Type B pancreatic cell (in vitro differentiated cells): ENCODE measurements around the gene ABAT. TPM values are rescaled to one million over a fixed set of nuclear protein-coding genes. Genes with fewer than 3 reads are reported as not detected.

ENCODE experiments used
- DNase-seq: peaks from one replicate; pipeline ENCODE4 v3.0.0; 2021; ENCODE audit warnings: mixed read lengths; ENCODE audit not compliant: unreplicated experiment; ENCODE audit errors: extremely low spot score
- H3K27ac Mint-ChIP-seq: 2 replicates; pipeline ENCODE4 v1.8.0; 2021; ENCODE audit warnings: mild to moderate bottlenecking, mixed read lengths
- H3K27me3 Mint-ChIP-seq: 2 replicates; pipeline ENCODE4 v1.8.0; 2021; ENCODE audit warnings: mixed read lengths
- H3K36me3 Mint-ChIP-seq: 2 replicates; pipeline ENCODE4 v1.8.0; 2021; ENCODE audit warnings: mixed read lengths
- H3K4me1 Mint-ChIP-seq: one replicate; pipeline ENCODE4 v1.8.0; 2021; ENCODE audit warnings: mixed read lengths; ENCODE audit not compliant: unreplicated experiment
- H3K4me3 Mint-ChIP-seq: 2 replicates; pipeline ENCODE4 v1.8.0; 2021; ENCODE audit warnings: mild to moderate bottlenecking, mixed read lengths
- H3K9me3 Mint-ChIP-seq: 2 replicates; pipeline ENCODE4 v1.8.0; 2021; ENCODE audit warnings: mixed read lengths
- total RNA-seq: library from RNA; stranded (reverse); gene quantifications from 2 replicates; pipeline ENCODE4 v1.2.1, GENCODE V29; 2021; ENCODE audit warnings: low replicate concordance
- TF ChIP-seq, protein P1 (sequence below): fragments of 200-600 bp; sonication (generic); conservative IDR thresholded peaks from 2 replicates; pipeline ENCODE4 v1.5.0; 2021; ENCODE audit warnings: antibody characterized with exemption, mild to moderate bottlenecking

ABAT gene
- total RNA-seq, 1 donor from 2014 or later: 32.1 TPM

DNA sequence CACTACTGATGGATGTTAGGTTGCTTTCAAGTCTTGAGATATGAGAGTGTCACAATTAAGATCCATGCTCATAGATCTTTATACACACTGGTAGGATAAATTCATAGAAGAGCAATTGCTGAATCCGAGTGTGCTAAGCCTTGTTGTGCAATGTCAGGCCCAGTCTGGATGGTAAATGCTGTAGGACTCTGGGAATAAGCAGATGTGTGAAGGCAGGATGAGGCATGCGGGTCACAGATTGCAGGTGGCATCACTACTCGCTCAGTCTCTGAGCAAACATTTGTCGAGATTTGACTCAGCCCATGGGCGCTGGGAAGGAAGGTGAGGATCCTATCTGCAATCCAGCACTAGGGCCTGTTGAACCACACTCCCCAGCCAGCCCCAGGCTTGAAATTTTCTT is 82.3 kb downstream of the ABAT start:
- Mint-ChIP-seq H3K9me3 (no peaks in the 10 kb centered on the region), H3K4me3 (no peak overlapping the region), H3K4me1 (no peaks in the 10 kb centered on the region), H3K27ac (no peak overlapping the region), H3K36me3 (peaks cover 8% of the 10 kb centered on the region), H3K27me3 (no peaks in the 10 kb centered on the region)
- no peak for DNase-seq
- TF ChIP-seq, protein P1, sequence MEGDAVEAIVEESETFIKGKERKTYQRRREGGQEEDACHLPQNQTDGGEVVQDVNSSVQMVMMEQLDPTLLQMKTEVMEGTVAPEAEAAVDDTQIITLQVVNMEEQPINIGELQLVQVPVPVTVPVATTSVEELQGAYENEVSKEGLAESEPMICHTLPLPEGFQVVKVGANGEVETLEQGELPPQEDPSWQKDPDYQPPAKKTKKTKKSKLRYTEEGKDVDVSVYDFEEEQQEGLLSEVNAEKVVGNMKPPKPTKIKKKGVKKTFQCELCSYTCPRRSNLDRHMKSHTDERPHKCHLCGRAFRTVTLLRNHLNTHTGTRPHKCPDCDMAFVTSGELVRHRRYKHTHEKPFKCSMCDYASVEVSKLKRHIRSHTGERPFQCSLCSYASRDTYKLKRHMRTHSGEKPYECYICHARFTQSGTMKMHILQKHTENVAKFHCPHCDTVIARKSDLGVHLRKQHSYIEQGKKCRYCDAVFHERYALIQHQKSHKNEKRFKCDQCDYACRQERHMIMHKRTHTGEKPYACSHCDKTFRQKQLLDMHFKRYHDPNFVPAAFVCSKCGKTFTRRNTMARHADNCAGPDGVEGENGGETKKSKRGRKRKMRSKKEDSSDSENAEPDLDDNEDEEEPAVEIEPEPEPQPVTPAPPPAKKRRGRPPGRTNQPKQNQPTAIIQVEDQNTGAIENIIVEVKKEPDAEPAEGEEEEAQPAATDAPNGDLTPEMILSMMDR: no peak

DNA sequence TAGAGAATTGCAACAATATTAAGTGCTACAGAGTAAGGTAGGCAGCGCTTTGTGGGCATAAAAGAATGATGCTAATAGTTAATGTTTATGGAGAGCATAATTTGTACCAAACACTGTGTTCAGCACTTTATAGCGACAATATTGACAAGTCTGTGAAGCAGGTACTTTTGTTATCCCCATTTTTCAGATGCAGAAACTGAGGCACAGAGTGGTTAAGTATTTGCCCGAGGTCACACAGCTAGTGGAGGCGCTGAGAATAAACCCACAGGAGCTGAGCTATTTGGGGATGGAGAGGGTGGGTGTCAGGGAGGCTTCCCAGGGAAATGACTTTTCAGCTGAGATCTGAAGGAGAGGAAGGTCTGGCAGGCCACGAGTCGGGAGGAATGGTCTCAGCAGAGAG is 83.6 kb downstream of the ABAT start:
- H3K36me3 Mint-ChIP-seq: peaks cover 11% of the 10 kb centered on the region
- H3K4me1 Mint-ChIP-seq: no peaks in the 10 kb centered on the region
- DNase-seq: no peak
- TF ChIP-seq, protein P1: no peak
- no peaks in the 10 kb centered on the region for H3K9me3 Mint-ChIP-seq
- no peak overlapping the region for H3K4me3 Mint-ChIP-seq
- H3K27me3 Mint-ChIP-seq: no peaks in the 10 kb centered on the region
- no peak overlapping the region for H3K27ac Mint-ChIP-seq

DNA sequence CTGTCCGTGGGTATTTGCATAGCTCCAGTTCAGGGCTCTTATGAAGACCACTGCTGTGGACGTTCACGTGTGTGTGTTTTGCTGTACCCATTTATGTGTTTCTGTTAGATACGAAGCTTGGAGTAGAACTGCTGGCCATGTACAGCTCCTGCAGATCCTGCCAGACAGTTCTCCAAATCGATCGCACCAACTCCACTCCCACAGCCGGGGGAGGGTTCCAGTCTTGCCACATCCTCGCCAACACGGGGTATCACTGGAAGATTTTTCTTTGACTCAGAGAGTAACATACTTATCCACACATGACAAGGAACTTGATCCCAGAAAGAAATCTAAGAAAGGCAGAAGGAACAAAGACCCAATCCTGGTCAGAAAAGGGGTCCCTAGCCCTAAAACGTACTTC is 85.6 kb downstream of the ABAT start:
- no peak for DNase-seq
- peaks cover 8% of the 10 kb centered on the region for H3K36me3 Mint-ChIP-seq
- no peak overlapping the region for H3K27ac Mint-ChIP-seq

DNA sequence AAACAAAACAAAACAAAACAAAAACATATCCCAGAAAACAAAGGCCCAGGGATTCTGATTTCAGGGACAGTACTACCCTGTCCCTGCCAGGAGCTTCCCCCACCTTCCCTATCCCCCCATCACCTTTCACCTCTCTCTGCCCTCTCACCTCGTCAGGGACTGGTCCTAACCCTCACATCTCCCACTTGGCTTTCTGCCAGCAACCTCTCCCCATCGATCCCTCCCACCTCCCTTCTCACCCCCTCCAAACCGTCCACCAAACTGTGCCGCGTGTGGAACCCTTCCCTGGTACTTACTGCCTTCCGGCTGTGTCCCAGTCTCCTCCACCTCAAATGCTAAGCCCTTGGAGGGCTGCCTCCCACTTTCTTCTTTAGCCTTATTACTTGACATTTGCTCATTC is 86.7 kb downstream of the ABAT start:
- Mint-ChIP-seq H3K4me1 (no peaks in the 10 kb centered on the region), H3K36me3 (peaks cover 11% of the 10 kb centered on the region), H3K4me3 (no peak overlapping the region), H3K27me3 (no peaks in the 10 kb centered on the region), H3K27ac (no peak overlapping the region), H3K9me3 (no peaks in the 10 kb centered on the region)
- TF ChIP-seq, protein P1: no peak
- DNase-seq: no peak

More for the DNA sequence above, 85.6 kb downstream of the ABAT start:
- no peaks in the 10 kb centered on the region for H3K4me1 Mint-ChIP-seq
- no peaks in the 10 kb centered on the region for H3K9me3 Mint-ChIP-seq
- no peak overlapping the region for H3K4me3 Mint-ChIP-seq
- H3K27me3 Mint-ChIP-seq: no peaks in the 10 kb centered on the region
- TF ChIP-seq, protein P1: no peak

DNA sequence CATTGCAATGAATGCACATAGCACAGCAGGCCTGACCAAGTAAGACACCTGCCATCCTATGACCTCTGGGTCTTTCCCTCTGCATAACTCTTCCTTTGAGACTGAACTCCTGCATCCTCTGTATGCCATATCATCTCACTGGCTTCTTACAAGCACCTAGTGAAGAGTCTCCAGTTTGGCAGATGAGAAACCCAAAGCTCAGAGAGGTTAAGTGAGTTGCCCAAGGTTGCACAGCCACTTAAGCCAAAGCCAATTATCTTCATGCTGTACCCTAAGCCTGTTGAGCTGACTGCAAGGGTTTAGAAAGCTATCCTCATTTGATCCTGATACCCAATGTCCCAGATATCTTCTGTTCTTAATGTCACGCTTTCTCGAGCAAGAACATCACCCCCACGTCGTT is 87.8 kb downstream of the ABAT start:
- H3K36me3 Mint-ChIP-seq: peaks cover 7% of the 10 kb centered on the region
- H3K9me3 Mint-ChIP-seq: no peaks in the 10 kb centered on the region
- H3K27me3 Mint-ChIP-seq: no peaks in the 10 kb centered on the region
- TF ChIP-seq, protein P1: no peak
- H3K4me1 Mint-ChIP-seq: no peaks in the 10 kb centered on the region
- no peak overlapping the region for H3K4me3 Mint-ChIP-seq
- no peak overlapping the region for H3K27ac Mint-ChIP-seq
- DNase-seq: no peak

DNA sequence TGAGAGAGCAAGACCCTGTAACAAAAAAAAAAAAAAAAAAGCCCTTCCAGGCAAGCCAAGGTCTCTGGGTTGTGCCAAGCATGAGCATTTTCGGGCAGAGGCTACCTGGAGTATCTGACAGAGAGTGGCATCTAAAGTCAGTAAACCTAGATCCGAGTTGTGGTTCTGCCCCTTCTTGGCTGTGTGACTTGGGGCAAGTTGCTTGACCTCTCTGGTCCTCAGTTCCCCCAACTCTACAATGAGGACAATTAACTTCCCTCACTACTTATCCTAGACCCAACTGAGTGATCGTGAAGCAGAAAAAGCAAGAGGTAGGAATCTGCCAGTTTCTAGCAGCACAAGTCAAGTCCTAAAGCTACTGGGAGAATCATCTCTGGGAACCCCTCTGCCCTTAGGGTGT is 88.7 kb downstream of the ABAT start:
- Mint-ChIP-seq H3K4me3 (no peak overlapping the region), H3K27me3 (no peaks in the 10 kb centered on the region), H3K9me3 (no peaks in the 10 kb centered on the region), H3K4me1 (no peaks in the 10 kb centered on the region), H3K27ac (no peak overlapping the region), H3K36me3 (peaks cover 7% of the 10 kb centered on the region)
- TF ChIP-seq, protein P1: no peak
- DNase-seq: no peak
